Panc1 (cell line): ENCODE results near the gene HLA-DQA1.

Experiments used
- TF ChIP-seq, protein P1 (sequence below), 2 experiments: IDR thresholded peaks; 2 replicates each; pipeline ENCODE4 v1.6.1; 2011 to 2012; ENCODE audit warnings: low read depth in 2 of 2, control low read depth in 1 of 2, low read length in 1 of 2, mild to moderate bottlenecking in 1 of 2, moderate library complexity in 1 of 2; ENCODE audit not compliant: insufficient read depth in 1 of 2
- TF ChIP-seq, protein P2 (sequence below): fragments of 450-650 bp; IDR thresholded peaks from 2 replicates; pipeline ENCODE4 v1.5.1; 2017; ENCODE audit warnings: mild to moderate bottlenecking

DNA sequence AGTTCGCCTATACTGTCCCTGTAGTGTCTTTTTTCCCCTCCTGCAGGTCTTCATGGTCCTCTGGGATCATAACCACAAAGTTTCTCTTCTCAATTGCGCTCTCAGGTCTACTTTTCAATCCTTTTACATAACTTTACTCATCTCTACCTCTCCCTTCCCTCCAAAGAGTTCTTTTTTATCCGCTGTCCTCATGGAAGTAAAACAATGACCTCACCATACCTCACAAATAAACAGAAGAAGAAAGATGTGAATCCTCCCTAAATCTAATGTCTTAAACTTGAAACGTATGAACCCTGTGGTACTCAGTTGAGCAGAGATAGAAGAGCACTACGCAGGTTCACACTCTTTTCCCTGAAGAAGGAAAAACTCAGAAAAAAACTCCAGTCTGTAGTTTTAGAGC lies 12.1 kb upstream of the HLA-DQA1 start:
- TF ChIP-seq, protein P1, sequence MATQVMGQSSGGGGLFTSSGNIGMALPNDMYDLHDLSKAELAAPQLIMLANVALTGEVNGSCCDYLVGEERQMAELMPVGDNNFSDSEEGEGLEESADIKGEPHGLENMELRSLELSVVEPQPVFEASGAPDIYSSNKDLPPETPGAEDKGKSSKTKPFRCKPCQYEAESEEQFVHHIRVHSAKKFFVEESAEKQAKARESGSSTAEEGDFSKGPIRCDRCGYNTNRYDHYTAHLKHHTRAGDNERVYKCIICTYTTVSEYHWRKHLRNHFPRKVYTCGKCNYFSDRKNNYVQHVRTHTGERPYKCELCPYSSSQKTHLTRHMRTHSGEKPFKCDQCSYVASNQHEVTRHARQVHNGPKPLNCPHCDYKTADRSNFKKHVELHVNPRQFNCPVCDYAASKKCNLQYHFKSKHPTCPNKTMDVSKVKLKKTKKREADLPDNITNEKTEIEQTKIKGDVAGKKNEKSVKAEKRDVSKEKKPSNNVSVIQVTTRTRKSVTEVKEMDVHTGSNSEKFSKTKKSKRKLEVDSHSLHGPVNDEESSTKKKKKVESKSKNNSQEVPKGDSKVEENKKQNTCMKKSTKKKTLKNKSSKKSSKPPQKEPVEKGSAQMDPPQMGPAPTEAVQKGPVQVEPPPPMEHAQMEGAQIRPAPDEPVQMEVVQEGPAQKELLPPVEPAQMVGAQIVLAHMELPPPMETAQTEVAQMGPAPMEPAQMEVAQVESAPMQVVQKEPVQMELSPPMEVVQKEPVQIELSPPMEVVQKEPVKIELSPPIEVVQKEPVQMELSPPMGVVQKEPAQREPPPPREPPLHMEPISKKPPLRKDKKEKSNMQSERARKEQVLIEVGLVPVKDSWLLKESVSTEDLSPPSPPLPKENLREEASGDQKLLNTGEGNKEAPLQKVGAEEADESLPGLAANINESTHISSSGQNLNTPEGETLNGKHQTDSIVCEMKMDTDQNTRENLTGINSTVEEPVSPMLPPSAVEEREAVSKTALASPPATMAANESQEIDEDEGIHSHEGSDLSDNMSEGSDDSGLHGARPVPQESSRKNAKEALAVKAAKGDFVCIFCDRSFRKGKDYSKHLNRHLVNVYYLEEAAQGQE (IDR thresholded peaks at IDR 0.05; ENCODE audit: insufficient read depth in 1 of 2, low read depth in 2 of 2, low read length in 1 of 2): no peak
- TF ChIP-seq, protein P2, sequence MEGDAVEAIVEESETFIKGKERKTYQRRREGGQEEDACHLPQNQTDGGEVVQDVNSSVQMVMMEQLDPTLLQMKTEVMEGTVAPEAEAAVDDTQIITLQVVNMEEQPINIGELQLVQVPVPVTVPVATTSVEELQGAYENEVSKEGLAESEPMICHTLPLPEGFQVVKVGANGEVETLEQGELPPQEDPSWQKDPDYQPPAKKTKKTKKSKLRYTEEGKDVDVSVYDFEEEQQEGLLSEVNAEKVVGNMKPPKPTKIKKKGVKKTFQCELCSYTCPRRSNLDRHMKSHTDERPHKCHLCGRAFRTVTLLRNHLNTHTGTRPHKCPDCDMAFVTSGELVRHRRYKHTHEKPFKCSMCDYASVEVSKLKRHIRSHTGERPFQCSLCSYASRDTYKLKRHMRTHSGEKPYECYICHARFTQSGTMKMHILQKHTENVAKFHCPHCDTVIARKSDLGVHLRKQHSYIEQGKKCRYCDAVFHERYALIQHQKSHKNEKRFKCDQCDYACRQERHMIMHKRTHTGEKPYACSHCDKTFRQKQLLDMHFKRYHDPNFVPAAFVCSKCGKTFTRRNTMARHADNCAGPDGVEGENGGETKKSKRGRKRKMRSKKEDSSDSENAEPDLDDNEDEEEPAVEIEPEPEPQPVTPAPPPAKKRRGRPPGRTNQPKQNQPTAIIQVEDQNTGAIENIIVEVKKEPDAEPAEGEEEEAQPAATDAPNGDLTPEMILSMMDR: no peak
